SK-N-SH treated with all-trans-retinoic acid at 6 μM for 48 hours (cell line): Measurements from ENCODE around the gene TSNAX.

Source experiments
- ATAC-seq: fragments of 200-7000 bp; cut with Tn5 transposase; 3 replicates; pipeline ENCODE4 v1.9.1; 2020; ENCODE audit warnings: mild to moderate bottlenecking, moderate library complexity
- ARNTL ChIP-seq: fragments of 450-650 bp; formaldehyde crosslinking; IDR thresholded peaks from 2 replicates; pipeline ENCODE4 v1.5.0; 2020; ENCODE audit warnings: low read depth, mild to moderate bottlenecking, moderate library complexity, borderline replicate concordance
- CREB5 ChIP-seq: fragments of 250-450 bp; sonication (Bioruptor Pico); IDR thresholded peaks from 2 replicates; pipeline ENCODE4 v1.5.1; 2020; ENCODE audit warnings: low read depth, mild to moderate bottlenecking, moderate library complexity
- CSDC2 ChIP-seq: fragments of 250-450 bp; sonication (Bioruptor Pico); IDR thresholded peaks from 2 replicates; pipeline ENCODE4 v1.5.0; 2020; ENCODE audit warnings: mild to moderate bottlenecking, moderate library complexity
- CSRNP3 ChIP-seq: fragments of 250-450 bp; sonication (Bioruptor Pico); IDR thresholded peaks from 2 replicates; pipeline ENCODE4 v1.5.1; 2021; ENCODE audit warnings: mild to moderate bottlenecking, moderate library complexity
- ESRRG ChIP-seq: fragments of 250-450 bp; sonication (Bioruptor Pico); IDR thresholded peaks from 2 replicates; pipeline ENCODE4 v1.6.1; 2021; ENCODE audit warnings: mild to moderate bottlenecking
- GLIS3 ChIP-seq: fragments of 250-450 bp; sonication (Bioruptor Pico); IDR thresholded peaks from 2 replicates; pipeline ENCODE4 v1.5.0; 2020; ENCODE audit warnings: mild to moderate bottlenecking, moderate library complexity
- ISL1 ChIP-seq: fragments of 250-450 bp; sonication (Bioruptor Pico); IDR thresholded peaks from 2 replicates; pipeline ENCODE4 v2.1.2; 2022; ENCODE audit warnings: mild to moderate bottlenecking, moderate library complexity
- OSR1 ChIP-seq: fragments of 250-450 bp; sonication (Bioruptor Pico); IDR thresholded peaks from 2 replicates; pipeline ENCODE4 v1.8.0; 2022; ENCODE audit warnings: moderate library complexity, mild to moderate bottlenecking, inconsistent platforms
- PATZ1 ChIP-seq: fragments of 250-450 bp; sonication (Bioruptor Pico); IDR thresholded peaks from 2 replicates; pipeline ENCODE4 v1.8.0; 2020; ENCODE audit warnings: mild to moderate bottlenecking, moderate library complexity, borderline replicate concordance
- POU6F1 ChIP-seq: fragments of 250-450 bp; sonication (Bioruptor Pico); IDR thresholded peaks from 2 replicates; pipeline ENCODE4 v1.8.0; 2021; ENCODE audit warnings: low read depth, mild to moderate bottlenecking, moderate library complexity, borderline replicate concordance
- PPARA ChIP-seq: fragments of 250-450 bp; sonication (Bioruptor Pico); IDR thresholded peaks from 2 replicates; pipeline ENCODE4 v1.5.0; 2020; ENCODE audit warnings: mild to moderate bottlenecking, borderline replicate concordance
- RARB ChIP-seq: fragments of 250-450 bp; sonication (Bioruptor Pico); IDR thresholded peaks from 2 replicates; pipeline ENCODE4 v1.8.0; 2021; ENCODE audit warnings: mild to moderate bottlenecking, moderate library complexity
- SNAI2 ChIP-seq: fragments of 250-450 bp; sonication (Bioruptor Pico); IDR thresholded peaks from 2 replicates; pipeline ENCODE4 v1.5.0; 2020; ENCODE audit warnings: mild to moderate bottlenecking, moderate library complexity
- TCF4 ChIP-seq: fragments of 250-450 bp; sonication (Bioruptor Pico); IDR thresholded peaks from 2 replicates; pipeline ENCODE4 v1.8.0; 2021; ENCODE audit warnings: mild to moderate bottlenecking, moderate library complexity, borderline replicate concordance
- TOX ChIP-seq: fragments of 250-450 bp; sonication (Bioruptor Pico); IDR thresholded peaks from 2 replicates; pipeline ENCODE4 v1.8.0; 2021; ENCODE audit warnings: mild to moderate bottlenecking, moderate library complexity, borderline replicate concordance
- TSHZ2 ChIP-seq: fragments of 250-450 bp; sonication (Bioruptor Pico); IDR thresholded peaks from 2 replicates; pipeline ENCODE4 v1.5.0; 2020; ENCODE audit warnings: mild to moderate bottlenecking, moderate library complexity
- ZFP30 ChIP-seq: fragments of 450-650 bp; formaldehyde crosslinking; IDR thresholded peaks from 2 replicates; pipeline ENCODE4 v1.5.0; 2022; ENCODE audit warnings: mild to moderate bottlenecking, moderate library complexity
- ZNF565 ChIP-seq: fragments of 450-650 bp; formaldehyde crosslinking; conservative IDR thresholded peaks from 2 replicates; pipeline ENCODE4 v1.5.0; 2020; ENCODE audit warnings: low read depth, mild to moderate bottlenecking, moderate library complexity

TSNAX gene

GRCh38 chr1:231494439-231495110 is 33.9 kb upstream of the TSNAX start (continued):
- TF ChIP-seq TSHZ2 (CRISPR knock-in tag) = no peak
- TF ChIP-seq RARB (CRISPR knock-in tag) = no peak
- TF ChIP-seq CREB5 (CRISPR knock-in tag) = no peak
- TF ChIP-seq CSDC2 (CRISPR knock-in tag) = no peak
- TF ChIP-seq ARNTL (CRISPR knock-in tag) = no peak

- TF ChIP-seq ISL1 (no peak), PATZ1 (CRISPR knock-in tag) (no peak), CSDC2 (CRISPR knock-in tag) (no peak), ESRRG (no peak)
- TF ChIP-seq, all 23 proteins: peak for 0
- no peak; the same call in 2 of the 3 replicates for ATAC-seq
Observed at GRCh38 chr1:231497629-231498152, 30.8 kb upstream of the TSNAX start.

- ATAC-seq = no peak
- no peak for TF ChIP-seq ZNF565 (CRISPR knock-in tag)
- TF ChIP-seq CSDC2 (CRISPR knock-in tag) = no peak
- no peak for TF ChIP-seq ARNTL (CRISPR knock-in tag)
- no peak for TF ChIP-seq OSR1 (CRISPR knock-in tag)
- no peak for TF ChIP-seq SNAI2 (CRISPR knock-in tag)
- no peak for TF ChIP-seq POU6F1 (CRISPR knock-in tag)
- TF ChIP-seq RARB (CRISPR knock-in tag) = no peak
- no peak for TF ChIP-seq TOX
- TF ChIP-seq GLIS3 (CRISPR knock-in tag) = no peak
- no peak for TF ChIP-seq TCF4 (CRISPR knock-in tag)
- TF ChIP-seq CSRNP3 (CRISPR knock-in tag) = no peak
- TF ChIP-seq PPARA (CRISPR knock-in tag) = no peak
- TF ChIP-seq, all 23 proteins: peak for 0
Observed at GRCh38 chr1:231499148-231499763, 29.2 kb upstream of the TSNAX start.

- no peak for ATAC-seq
- TF ChIP-seq ARNTL (CRISPR knock-in tag) (no peak), CREB5 (CRISPR knock-in tag) (no peak), POU6F1 (CRISPR knock-in tag) (no peak), PATZ1 (CRISPR knock-in tag) (no peak), PPARA (CRISPR knock-in tag) (no peak), ZFP30 (no peak), TOX (no peak), ISL1 (no peak)
Observed at GRCh38 chr1:231500666-231501065, 27.8 kb upstream of the TSNAX start.
